Uterus (tissue), 4 donors: Measurements from ENCODE around the gene RAB6B. TPM values are rescaled to one million over a fixed set of nuclear protein-coding genes. Genes with fewer than 3 reads are reported as not detected.

ENCODE experiments used
- DNase-seq, 2 donors: peaks; one replicate each; pipeline ENCODE4 v3.0.0-alpha.2; 2019 to 2020
- H3K27ac ChIP-seq, 2 donors: fragments of 200-600 bp; sonication (generic); 1 replicate in 1 of 2; 2 replicates in 1 of 2; pipeline ENCODE4 v1.5.1; 2016 to 2018
- H3K27me3 ChIP-seq, 2 donors: fragments of 200-600 bp; sonication (generic); one replicate each; pipeline ENCODE4 v1.5.1; 2018 to 2019; ENCODE audit warnings: control low read depth in 1 of 2
- H3K36me3 ChIP-seq, 2 donors: fragments of 200-600 bp; sonication (generic); one replicate each; pipeline ENCODE4 v1.5.1; 2019; ENCODE audit warnings: control low read depth in 1 of 2
- H3K4me1 ChIP-seq, 2 donors: fragments of 200-600 bp; sonication (generic); one replicate each; pipeline ENCODE4 v1.5.1; 2018 to 2019; ENCODE audit warnings: control low read depth in 1 of 2
- H3K4me3 ChIP-seq, 2 donors: fragments of 200-600 bp; sonication (generic); 1 replicate in 1 of 2; 2 replicates in 1 of 2; pipeline ENCODE4 v1.5.1; 2018 to 2019; ENCODE audit warnings: mild to moderate bottlenecking in 1 of 2
- H3K9me3 ChIP-seq, 2 donors: fragments of 200-600 bp; sonication (generic); one replicate each; pipeline ENCODE4 v1.5.1; 2019; ENCODE audit warnings: control low read depth in 1 of 2
- CTCF ChIP-seq, 4 experiments: fragments of 200-600 bp in 2 of 4; fragments of 450-650 bp in 2 of 4; sonication (generic) in 2 of 4; IDR thresholded peaks; one replicate each; pipeline ENCODE4 v1.5.1; 2016 to 2019; ENCODE audit warnings: antibody characterized with exemption in 4 of 4, mild to moderate bottlenecking in 2 of 4, moderate library complexity in 1 of 4
- POLR2A ChIP-seq, 2 donors: fragments of 450-650 bp; IDR thresholded peaks; one replicate each; pipeline ENCODE4 v1.6.1; 2016; ENCODE audit warnings: antibody characterized with exemption in 2 of 2, mild to moderate bottlenecking in 1 of 2, moderate library complexity in 1 of 2
- intact Hi-C: fragments of 100-400 bp; cut with DNase I; formaldehyde crosslinking; loops from one replicate; pipeline ENCODE4 v1.15.1; 2023; ENCODE audit warnings: low total_unique reads
- total RNA-seq, 4 donors: library from RNA; depleted of rRNA in 3 of 4; stranded (reverse); fragments of >200 nt in 3 of 4; gene quantifications; one replicate each; pipeline versions ENCODE4 v1.1.0 to v1.2.4, GENCODE V29; 2014 to 2023
- donor health status: DM: yes; HTN: yes; CAD: no.

The RAB6B gene
- total RNA-seq, 4 donors from 2014 or later, result 0.29 to 12.0 (median 3.8) TPM

GRCh38 chr3:133943031-133943535, 47.4 kb upstream of the RAB6B start:
- no peak for TF ChIP-seq POLR2A (IDR thresholded peaks at IDR 0.05)
- no peaks in the 10 kb centered on the region for H3K27me3 ChIP-seq
- peak in 1 of 2 donors; percentile 2 for DNase-seq
- H3K4me3 ChIP-seq, result no peak overlapping the region
- no peaks in the 10 kb centered on the region for H3K4me1 ChIP-seq
- peak overlapping the region; percentile 15 to 69 for H3K27ac ChIP-seq
- no peaks in the 10 kb centered on the region for H3K9me3 ChIP-seq
- intact Hi-C loops, result no loop called here
- no peaks in the 10 kb centered on the region for H3K36me3 ChIP-seq

GRCh38 chr3:133941415-133941821, 45.7 kb upstream of the RAB6B start:
- intact Hi-C loops, result no loop called here
- Histone ChIP-seq H3K4me1 (no peaks in the 10 kb centered on the region), H3K9me3 (no peaks in the 10 kb centered on the region), H3K36me3 (no peaks in the 10 kb centered on the region), H3K4me3 (no peak overlapping the region), H3K27me3 (no peaks in the 10 kb centered on the region), H3K27ac (no peak overlapping the region)
- no peak for DNase-seq
- TF ChIP-seq CTCF (IDR thresholded peaks at IDR 0.05) (no peak), POLR2A (IDR thresholded peaks at IDR 0.05) (no peak)

GRCh38 chr3:133940536-133940935, 44.9 kb upstream of the RAB6B start:
- no peaks in the 10 kb centered on the region for H3K36me3 ChIP-seq
- peak in 1 of 2 donors; percentile 8 for DNase-seq
- no peaks in the 10 kb centered on the region for H3K4me1 ChIP-seq
- no peaks in the 10 kb centered on the region for H3K27me3 ChIP-seq
- H3K9me3 ChIP-seq, result no peaks in the 10 kb centered on the region
- no peak overlapping the region for H3K27ac ChIP-seq
- TF ChIP-seq POLR2A (IDR thresholded peaks at IDR 0.05) (no peak), CTCF (IDR thresholded peaks at IDR 0.05) (no peak)
- H3K4me3 ChIP-seq, result no peak overlapping the region
- intact Hi-C loops, result no loop called here

GRCh38 chr3:133939463-133939835, 43.8 kb upstream of the RAB6B start:
- TF ChIP-seq CTCF (IDR thresholded peaks at IDR 0.05) (no peak), POLR2A (IDR thresholded peaks at IDR 0.05) (no peak)
- Histone ChIP-seq H3K27me3 (no peaks in the 10 kb centered on the region), H3K4me1 (no peaks in the 10 kb centered on the region), H3K4me3 (no peak overlapping the region), H3K27ac (peak overlapping the region in 1 of 2 donors; percentile 24), H3K9me3 (no peaks in the 10 kb centered on the region), H3K36me3 (no peaks in the 10 kb centered on the region)
- intact Hi-C loops, result no loop called here
- no peak for DNase-seq

- Histone ChIP-seq H3K27ac (peak overlapping the region in 1 of 2 donors; percentile 24), H3K27me3 (no peaks in the 10 kb centered on the region), H3K9me3 (no peaks in the 10 kb centered on the region), H3K4me1 (no peaks in the 10 kb centered on the region), H3K36me3 (no peaks in the 10 kb centered on the region), H3K4me3 (no peak overlapping the region)
- peak in 1 of 2 donors; percentile 5 for DNase-seq
- intact Hi-C loops, result no loop called here
- TF ChIP-seq CTCF (IDR thresholded peaks at IDR 0.05), result no peak
- no peak for TF ChIP-seq POLR2A (IDR thresholded peaks at IDR 0.05)
Observed at GRCh38 chr3:133938770-133939462, 43.2 kb upstream of the RAB6B start.
